NCI-H1092 treated with DMSO at 0.1 percent for 48 hours (cell line): ENCODE results near the gene MAP3K4.
A peak's percentile ranks its signal among the peaks of the same experiment; 100 is the strongest.
"Not testable (repeated sequence)": the region's sequence is repeated elsewhere in the genome, so short reads cannot be mapped to it uniquely, and the experiment has no call there.

Experiments used
- DNase-seq: peaks from one replicate; lab custom pipeline; 2025; lab: John Stamatoyannopoulos, UW

Gene MAP3K4

DNA sequence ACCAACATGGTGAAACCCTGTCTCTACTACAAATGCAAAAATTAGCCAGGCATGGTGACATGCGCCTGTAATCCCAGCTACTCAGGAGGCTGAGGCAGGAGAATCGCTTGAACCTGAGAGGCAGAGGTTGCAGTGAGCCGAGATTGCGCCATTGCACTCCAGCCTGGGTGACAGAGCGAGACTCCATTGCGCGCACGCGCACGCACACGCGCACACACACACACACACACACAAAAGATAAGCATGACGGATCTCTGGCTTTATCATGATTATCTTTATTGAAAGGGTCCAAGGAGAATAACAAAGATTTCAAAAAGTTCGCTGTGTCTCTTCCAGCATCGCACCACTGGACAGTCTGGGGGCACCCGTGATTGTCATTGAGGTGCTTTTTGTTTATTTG lies 19.0 kb upstream of the MAP3K4 start:
- not testable (repeated sequence) for DNase-seq

DNA sequence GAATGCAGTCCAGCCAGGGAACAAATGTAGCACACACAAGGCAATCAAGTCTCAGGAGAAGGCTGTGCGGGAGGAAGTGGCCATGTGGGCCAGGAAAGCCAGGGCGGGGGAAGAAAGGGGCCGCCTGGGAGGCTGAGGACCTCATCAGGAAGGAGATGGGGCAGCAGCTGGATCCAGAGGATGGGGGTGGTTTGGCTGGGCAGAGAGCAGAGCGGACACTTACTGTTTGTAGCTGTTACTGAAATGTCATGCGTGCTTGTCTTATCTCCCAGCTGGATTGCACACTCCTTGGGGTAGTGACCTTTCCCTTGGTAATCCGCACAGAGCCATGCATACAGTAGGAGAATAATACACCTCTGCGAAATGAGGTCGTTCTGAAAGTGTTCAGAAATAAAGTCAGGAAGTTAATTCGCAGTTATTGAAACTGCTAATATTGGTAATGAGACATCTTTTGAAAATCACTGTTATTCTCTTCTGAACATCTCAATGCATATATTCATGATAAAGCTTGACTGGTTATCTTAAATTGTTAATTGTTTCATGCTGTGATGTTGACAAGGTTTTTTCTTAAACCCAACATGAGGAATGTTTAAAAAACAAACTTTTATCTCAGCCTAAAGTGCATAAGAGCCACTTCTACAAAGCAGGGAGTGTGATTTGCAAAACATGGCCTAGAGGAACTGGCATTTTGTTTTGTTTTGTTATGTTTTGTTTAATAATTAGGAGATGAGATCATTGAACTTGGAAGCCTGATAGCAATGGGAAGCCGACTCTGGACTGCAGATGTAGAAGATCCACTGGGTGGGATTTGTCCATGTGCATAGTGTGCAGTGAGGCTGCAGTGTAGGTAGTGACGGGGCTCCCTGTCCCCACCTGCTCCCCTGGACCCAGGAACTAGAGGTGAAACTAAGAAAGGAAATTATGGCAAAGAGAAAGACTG lies 18.0 kb upstream of the MAP3K4 start:
- DNase-seq, result no peak

DNA sequence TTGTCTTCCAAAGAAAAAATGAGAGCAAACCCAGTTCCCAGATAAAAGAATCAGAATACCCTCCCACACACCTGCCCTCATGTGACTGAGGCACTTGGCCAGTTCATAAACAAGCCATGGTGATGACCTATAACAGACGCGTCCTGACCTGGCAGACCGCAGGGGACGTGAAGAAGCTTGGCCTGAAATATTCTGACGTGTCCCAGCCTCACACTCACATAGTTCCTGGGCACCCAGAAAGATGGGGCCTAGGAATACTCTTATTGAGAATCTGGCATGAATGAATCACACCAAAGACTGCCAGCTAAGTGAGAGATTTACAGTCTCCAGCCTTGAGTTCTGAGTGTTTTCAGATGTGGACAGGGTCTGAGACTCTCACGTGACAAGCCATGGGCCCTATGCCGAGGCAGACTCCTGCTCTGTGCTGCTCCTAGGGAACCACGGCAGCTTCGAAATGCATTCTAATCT lies 17.2 kb upstream of the MAP3K4 start:
- no peak for DNase-seq

DNA sequence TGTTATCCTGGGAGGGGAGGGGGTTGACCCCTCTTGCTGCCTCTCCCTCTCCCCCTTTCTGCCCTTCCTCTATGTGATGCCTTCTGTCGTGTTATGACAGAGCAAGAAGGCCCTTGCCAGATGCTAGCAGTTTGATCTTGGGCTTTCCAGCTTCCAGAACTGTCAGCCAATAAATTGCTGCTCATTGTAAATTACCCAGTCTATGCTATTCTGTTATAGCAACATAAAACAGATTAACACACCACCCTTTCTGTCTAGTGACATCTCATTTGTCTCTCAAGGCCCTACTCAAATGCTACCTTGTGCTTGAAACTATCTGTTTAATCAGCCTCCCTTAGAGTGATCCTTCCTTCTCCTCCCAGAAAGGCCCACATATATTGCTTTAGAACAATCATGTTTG lies 16.4 kb upstream of the MAP3K4 start:
- no peak for DNase-seq

DNA sequence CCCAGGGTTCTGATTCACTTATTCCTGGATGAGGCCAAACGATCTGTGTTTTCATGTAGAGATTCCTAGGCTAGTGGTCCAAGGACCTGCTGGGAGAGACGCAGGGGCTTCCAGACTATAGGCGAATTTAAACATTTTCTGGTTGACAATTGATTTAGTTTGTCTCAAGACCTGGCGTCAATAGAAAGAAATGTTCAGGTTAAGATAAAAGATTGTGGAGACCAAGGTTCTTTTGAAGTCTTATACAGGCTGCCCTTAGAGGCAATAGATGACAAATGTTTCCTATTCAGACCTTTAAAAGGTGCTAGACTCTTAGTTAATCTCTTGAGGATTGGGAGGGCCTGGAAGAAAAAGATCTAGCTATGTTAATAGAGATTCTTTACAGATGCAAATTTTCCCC lies 15.6 kb upstream of the MAP3K4 start:
- DNase-seq, result not testable (repeated sequence)

DNA sequence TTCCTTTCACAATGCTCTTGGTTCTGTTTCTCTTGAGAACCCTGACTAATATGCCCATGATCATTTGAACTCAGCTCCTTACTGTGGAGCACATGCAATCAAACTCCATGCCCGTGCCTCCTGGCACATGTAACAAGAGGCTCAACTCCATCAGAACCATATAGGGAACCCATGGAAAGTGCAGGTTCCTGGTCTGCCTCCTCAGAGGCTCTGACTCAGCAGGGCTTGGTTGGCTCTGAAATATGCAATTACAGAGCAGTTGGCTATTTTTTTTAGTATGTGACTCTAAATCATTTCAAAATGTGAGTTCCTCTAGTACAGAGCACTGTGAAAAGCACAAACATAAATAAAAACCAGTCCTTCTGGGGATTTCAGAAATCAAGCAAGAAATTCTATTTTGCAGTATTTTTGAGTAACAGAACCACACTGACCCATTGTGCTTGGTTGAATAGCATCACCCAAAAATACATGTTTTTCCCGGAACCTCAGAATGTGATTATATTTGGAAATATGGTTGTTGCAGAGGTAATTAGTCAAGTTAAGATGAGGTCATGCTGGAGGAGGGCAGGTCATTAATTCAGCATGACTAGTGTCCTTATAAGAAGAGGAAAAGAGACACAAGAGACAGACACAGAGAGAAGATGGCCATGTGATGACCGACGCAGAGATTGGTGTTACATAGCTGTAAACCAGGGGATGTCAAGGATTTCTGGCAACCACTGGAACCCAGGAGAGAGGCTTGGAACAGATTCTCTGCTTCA lies 13.2 kb upstream of the MAP3K4 start:
- DNase-seq, result no peak

DNA sequence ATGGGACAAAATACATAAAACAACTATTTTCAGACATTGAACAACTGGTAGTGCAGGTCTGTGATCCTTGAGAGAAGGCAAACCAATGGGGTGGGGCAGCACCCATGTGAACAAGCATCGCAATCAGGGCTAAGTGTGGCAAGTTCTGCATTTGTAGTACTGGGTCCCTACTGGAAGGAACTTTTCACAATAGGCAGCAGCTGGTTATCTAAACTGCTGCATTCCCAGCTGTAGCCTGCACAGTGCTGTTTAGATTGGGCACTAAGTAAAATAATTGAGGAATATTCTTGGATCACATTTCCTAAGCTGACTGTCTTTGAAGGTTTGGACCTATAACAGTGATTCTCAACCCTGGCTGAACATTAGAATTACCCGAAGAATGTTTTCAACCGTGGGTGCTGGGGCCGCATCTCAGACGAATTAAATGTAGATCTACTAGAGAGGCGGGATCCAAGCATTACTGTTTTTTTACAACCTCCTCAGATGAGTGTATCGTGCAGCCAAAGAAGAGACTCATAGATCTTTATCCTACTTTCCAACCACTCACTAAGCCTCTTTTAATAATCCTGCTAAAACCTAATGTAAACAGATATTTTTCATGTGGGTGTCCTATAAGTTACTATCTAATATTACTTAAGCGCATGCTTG lies 12.4 kb upstream of the MAP3K4 start:
- DNase-seq, result no peak

DNA sequence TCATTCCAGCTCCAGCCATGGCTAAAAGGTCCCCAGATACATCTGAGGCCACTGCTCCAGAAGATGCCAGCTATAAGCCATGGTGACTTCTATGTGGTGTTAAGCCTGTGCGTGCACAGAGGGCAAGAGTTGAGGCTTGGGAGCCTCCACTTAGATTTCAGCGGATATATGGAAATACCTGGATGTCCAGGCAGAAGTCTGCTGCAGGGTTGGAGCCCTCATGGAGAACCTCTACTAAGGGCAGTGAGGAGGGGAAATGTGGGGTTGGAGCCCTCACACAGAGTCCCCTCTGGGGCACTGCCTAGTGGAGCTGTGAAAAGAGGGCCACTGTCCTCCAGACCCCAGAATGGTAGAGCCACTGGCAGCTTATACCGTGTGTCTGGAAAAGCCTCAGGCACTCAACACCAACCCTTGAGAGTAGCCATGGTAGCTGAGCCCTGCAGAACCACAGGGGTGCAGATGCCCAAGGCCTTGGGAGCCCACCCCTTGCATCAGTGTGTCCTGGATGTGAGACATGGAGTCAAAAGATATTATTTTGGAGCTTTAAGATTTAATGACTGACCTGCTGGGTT lies 8.1 kb upstream of the MAP3K4 start:
- DNase-seq, result not testable (repeated sequence)

DNA sequence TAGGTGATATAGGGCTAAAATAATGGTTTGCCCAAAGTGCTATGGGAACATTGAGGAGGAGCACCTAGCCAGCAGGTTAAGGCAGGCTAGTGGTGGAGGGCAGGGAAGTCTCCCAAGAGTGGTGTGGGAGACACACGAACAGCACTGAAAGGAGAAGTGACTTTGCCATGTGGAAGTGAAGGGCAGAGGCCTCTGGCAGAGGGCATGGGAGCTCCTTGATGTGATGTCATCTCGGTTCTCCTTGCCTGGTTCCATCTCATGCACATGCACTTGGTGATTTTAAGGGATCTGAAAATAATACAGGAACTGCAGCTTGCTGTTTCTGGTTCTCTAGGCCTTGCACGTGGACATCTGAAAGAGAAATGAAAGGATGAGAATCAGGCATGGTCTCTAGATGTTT lies 4.7 kb upstream of the MAP3K4 start:
- DNase-seq, result no peak

DNA sequence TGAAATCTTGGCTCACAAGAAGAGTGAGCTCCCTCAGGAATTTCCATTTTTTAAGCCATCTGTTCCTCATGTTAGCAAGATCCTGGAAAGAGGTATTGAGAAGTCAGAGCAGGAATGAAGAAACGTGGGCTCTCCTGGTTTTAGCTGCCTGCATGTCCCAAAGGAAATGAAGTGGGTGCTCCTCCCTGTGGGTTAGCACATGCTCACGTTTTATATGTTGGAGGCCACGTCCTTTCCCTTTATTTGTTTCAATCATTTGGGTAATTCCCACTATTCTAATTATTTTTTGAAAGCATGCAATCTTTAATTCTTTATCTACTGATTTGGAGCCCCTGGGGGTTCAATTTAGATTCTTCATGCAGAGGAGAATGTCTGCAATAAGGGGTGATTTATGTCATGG lies 4.3 kb upstream of the MAP3K4 start:
- DNase-seq, result no peak

DNA sequence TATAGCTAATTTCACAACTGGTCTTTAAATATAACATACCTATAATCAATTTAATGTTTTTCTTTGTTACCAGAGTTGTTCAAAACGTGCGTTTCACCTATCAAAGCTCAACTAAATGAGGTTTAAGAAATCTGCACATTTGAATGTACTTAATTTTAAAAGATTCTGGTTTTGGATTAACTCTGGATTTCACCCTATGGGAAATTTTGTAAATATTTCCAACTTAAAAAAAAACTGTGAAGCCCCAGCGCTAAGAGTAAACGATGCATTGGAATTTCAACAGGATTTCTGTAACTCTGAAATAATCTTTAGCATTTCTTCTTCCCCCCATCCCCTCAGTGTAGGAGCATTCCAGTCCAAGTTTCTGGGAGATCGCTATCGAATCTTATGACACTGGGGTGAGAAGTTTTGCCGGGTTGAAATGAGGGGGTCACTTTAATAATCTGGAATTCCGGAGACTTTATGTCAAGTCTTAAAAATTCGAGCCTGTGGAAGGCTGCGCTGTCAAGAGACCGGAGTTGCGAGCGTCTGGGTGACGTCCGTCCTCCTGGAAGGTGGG lies 643 bp upstream of the MAP3K4 start:
- no peak for DNase-seq

DNA sequence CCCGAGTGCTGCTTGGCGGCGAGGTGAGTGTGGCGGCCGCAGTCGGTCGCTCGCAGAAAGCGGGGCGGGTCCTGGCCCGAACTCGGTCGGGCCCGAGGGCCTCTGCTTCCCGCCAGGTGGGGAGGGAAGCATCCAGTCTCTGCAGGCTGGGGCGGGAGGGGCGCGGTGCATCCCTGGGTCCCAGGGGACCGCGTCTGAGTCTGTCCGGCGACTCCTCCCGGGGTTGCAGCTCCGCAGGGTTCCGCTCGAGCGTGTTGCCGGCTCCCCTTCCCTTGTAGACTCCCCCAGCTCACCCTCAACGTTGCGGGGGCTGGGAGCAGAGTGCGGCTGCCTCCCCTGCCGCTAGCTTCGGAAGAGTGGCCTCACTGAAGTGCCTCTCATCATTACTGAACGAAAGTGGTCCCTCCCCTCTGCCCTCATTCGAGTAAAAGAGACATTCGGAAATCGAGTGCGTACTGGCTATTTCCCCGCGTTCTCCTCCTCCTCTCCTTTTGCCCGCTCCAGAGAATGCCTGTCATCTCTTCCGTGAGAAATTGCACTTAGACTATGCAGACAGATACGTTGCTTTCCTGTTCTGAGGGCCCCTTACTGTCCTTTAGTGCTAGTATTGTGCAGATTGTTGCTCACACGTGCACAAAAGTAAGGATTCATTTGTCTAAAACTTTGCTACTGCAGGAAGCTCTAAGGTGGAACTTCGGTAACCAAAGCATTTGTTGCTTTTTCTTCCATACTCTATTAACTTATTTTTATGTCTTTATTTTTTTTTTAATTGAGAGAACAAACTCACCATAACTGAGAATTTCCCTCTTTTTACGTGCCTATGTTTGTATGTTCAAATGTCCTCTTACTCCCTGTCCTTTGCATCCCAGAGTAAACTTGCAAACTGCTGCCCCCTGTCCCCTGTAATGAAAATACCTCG lies 751 bp downstream of the MAP3K4 start:
- DNase-seq, result peak; percentile 85

DNA sequence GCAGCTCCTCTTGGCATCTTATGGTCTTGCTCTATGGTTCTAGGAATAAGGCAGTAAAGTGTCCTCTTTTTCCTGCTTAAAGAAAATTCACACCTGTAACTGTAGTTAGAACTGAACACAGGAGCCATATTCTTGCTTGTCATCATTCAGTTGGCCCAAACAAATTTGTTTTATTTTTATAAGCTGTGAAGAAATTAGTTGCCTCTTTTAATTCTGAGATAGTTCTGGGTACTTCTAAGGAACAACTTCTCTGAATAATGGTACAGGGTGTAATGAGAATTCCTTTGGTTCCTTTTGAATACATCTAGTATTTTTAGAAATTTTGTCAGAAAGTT lies 1.4 kb downstream of the MAP3K4 start:
- no peak for DNase-seq

DNA sequence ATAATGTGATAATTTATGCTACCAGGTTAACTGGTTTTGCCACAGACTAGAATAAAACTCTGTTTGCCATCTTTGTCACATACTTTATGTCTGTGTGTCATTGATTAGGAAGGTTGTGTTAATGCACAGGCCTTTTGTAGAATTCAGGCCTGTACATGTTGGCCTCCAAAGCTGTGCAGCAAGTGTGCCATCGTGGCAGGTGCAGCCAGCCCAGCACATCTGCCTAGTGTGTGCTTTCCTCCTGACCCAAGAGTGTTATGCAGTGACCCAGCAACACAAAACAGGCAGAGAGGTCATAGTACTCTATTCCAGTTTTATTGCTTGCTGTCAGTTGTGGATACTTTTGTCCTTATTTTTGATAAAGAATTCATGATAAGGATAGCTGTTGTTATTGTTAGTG lies 3.7 kb downstream of the MAP3K4 start:
- no peak for DNase-seq

DNA sequence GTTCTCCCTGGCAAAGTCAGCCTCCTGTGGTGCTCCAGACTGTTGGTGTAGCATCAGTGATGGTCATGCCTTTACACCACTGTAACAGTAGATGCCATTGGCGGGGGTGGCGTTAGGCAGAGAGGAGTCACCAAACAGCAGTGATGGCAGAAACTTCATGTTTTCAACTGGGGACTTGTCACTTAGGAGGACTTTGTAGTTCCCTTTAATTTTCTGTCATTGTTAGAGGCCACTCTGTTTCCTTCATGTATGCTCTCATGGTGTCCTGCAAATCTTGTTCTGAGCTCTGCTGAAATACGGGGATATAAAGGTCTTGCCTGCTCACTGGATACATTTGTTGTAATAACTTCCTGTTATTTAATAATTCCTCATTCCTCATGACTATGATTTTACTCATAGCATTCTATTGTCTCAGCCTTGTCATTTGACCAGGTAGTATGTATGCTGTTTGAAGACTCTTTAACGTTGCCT lies 4.6 kb downstream of the MAP3K4 start:
- no peak for DNase-seq

DNA sequence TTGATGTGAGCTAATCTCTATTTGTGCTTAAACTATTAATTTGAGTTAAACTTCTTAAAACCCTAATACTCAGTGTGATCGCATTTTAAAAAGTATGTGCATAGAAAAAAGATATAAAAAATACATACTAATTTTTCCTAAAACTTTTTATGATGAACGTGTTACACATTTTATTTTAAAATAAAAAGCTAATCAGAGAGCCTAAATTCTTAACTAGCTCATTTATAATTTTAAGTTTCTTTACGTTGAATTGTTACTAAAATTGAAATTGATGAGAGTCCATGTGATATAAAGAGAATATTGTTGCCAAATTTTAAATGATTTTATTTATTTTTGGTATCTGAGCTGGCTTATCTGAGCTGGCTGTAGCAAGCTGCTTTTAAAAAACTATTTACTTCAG lies 6.6 kb downstream of the MAP3K4 start:
- DNase-seq, result no peak

DNA sequence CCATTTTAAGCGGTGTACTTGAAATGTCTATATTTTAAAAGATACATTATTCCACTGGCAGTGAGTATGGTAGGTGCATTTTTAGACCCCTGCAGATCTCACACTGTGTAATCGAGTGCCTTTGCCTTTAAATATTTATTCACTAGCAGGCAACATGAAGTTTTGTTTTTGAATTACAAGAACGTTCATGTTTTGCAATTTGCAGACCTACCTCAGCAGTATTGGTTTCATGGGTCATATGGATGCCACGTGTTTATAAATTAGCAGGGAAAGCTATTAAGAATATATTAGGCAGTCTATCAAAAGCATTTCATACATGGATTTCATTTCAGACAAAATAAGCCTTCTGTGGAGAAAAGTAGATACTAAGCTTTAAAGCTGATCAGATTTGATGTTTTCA lies 7.2 kb downstream of the MAP3K4 start:
- no peak for DNase-seq

DNA sequence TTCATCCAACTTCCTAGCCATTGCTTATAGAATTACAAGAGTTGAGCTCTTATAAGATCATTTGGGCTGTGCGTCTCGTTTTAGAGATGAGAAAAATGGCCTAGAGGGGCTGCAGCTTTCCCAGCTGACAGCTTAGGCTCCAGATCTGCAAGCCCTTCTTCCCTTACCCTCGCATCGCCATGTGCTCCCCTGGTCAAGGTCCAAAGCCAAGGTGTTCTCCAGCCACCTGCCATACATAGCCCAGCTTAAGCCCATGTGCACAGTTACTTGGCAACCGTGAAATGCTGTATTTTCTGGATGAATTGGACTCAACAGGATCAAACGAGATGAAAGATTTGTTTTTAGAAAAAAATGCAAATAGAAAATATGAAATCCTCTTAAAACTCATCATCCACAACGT lies 7.9 kb downstream of the MAP3K4 start:
- no peak for DNase-seq

DNA sequence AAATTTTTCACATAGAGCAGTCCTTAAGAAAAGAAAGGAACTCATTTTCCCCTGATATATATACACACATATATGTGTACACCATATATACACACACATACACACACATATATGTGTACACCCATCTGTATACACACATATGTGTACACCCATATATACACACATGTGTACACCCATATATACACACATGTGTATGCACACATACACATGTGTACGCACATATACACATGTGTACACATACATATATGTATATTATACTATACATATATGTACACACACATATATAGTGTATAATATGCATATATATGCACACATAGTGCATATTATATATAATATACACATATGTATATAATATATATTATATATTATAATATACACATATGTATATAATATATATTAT lies 9.1 kb downstream of the MAP3K4 start:
- no peak for DNase-seq

DNA sequence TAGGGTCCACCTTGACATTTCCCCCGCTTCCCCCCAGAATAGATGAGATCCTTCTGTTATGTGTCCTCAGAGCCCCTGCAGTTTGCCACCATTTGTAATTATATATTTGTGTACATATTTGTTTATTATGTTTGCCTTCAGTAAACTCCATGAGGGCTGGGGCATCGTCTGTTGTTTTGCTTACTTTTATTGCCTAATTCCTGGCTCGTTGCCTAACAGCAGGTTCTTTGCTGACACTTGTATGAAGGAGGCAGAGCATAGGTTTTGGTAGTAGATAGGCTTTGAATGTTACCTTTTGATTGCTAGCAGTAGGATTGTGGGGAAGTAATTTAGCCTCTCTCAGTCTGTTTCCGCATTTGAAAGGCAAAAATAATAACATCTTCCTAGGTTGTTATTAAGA lies 9.9 kb downstream of the MAP3K4 start:
- peak; percentile 60 for DNase-seq

DNA sequence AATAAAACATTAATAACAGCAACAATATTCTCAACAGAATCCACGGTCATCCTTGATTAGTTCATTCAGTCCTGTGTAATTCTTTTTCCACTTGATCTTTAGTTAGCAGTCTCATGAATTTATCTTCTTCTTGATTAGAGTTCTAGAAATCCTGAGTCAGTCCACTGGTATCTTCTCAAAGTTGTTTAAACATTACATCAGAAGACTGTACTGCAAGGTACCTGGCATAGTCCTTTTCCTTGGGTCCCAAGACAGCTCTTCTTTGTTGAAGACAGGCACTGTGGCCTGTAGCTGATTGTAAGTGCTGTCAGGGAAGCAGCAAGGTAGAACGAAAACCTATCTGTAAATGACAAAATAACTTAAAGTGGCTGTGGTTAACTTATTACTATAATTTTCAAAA lies 11.8 kb downstream of the MAP3K4 start:
- DNase-seq, result no peak
